GM13976 (cell line): ENCODE results near the gene NAMPT.

ENCODE experiments used
- DNase-seq: peaks from one replicate; pipeline ENCODE4 v3.0.0; 2012; ENCODE audit warnings: low spot score
- in situ Hi-C: fragments of 300-500 bp; cut with MboI; formaldehyde crosslinking; loops from one replicate; pipeline ENCODE4 v1.12.0; 2022; ENCODE audit warnings: low sequenced_read_pairs, mixed read lengths, inconsistent platforms; ENCODE audit not compliant: unreplicated experiment
- TF ChIP-seq, protein P1 (sequence below): IDR thresholded peaks from 2 replicates; pipeline ENCODE4 v1.5.1; 2012; ENCODE audit warnings: borderline replicate concordance, mild to moderate bottlenecking; ENCODE audit not compliant: insufficient read depth; ENCODE audit errors: extremely low read depth, missing control alignments, control extremely low read depth

The NAMPT gene

DNA sequence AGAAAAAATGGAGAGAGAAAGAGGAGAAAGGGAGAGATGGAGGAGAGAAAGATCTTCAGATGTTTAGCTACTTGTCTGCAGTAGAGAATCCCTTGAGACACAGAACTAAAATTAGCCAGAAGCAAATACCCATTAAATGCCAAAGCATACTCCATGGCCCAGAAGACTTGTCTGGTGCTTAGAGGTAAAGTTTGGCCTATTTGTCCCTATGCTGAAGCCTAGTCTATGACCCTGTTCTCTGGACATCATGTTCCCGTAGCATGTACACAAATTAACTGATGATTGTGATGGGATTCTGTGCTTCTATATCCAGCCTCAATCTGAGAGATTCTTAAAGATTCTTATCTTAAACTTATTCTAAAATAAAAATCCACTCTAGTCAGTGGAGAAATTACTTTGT, 85.8 kb downstream of the NAMPT start:
- TF ChIP-seq, protein P1, sequence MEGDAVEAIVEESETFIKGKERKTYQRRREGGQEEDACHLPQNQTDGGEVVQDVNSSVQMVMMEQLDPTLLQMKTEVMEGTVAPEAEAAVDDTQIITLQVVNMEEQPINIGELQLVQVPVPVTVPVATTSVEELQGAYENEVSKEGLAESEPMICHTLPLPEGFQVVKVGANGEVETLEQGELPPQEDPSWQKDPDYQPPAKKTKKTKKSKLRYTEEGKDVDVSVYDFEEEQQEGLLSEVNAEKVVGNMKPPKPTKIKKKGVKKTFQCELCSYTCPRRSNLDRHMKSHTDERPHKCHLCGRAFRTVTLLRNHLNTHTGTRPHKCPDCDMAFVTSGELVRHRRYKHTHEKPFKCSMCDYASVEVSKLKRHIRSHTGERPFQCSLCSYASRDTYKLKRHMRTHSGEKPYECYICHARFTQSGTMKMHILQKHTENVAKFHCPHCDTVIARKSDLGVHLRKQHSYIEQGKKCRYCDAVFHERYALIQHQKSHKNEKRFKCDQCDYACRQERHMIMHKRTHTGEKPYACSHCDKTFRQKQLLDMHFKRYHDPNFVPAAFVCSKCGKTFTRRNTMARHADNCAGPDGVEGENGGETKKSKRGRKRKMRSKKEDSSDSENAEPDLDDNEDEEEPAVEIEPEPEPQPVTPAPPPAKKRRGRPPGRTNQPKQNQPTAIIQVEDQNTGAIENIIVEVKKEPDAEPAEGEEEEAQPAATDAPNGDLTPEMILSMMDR = no peak
- DNase-seq = no peak
- in situ Hi-C loops = loop anchor here (25.0 kb wide), 1 partner anchor 538 kb away; no protein-coding TSS in a partner anchor
